Sciatic nerve (tissue), 2 donors: Measurements from ENCODE around the gene ART5. TPM values are rescaled to one million over a fixed set of nuclear protein-coding genes. Genes with fewer than 3 reads are reported as not detected.

Source experiments
- ATAC-seq: fragments of 200-7000 bp; cut with Tn5 transposase; one replicate; pipeline ENCODE4 v1.9.1; 2020; ENCODE audit warnings: mild to moderate bottlenecking, moderate library complexity
- DNase-seq: peaks from one replicate; pipeline ENCODE4 v3.0.0-alpha.2; 2020; ENCODE audit warnings: low spot score
- intact Hi-C: fragments of 100-400 bp; cut with DNase I; formaldehyde crosslinking; loops from one replicate; pipeline ENCODE4 v1.14.2; 2022
- total RNA-seq: library from RNA; stranded (reverse); fragmentation: NEBNext Ultra II Directional; extraction: Animal tissue kit (Norgen Biotek cat#: 25700); gene quantifications from one replicate; pipeline ENCODE4 v1.2.1, GENCODE V29; 2021
- donor health status: DM: no; HTN: no; CAD: no.
- donor health status: DM: no; HTN: no; CAD: no.

The ART5 gene
- total RNA-seq = 0.27 TPM

GRCh38 chr11:3641701-3642070, at the start of gene ART5:
Gene ART5, minus strand, starts transcription at chr11:3641992. Its CDS starts 130 bp downstream, at chr11:3641862.
- intact Hi-C loops = no loop called here
- ATAC-seq (no peak), DNase-seq (no peak)

GRCh38 chr11:3686751-3687150, 45.0 kb upstream of the ART5 start:
- intact Hi-C loops = no loop called here
- ATAC-seq (no peak), DNase-seq (no peak)

GRCh38 chr11:3685923-3686322, 44.1 kb upstream of the ART5 start:
- intact Hi-C loops = no loop called here
- ATAC-seq (no peak), DNase-seq (no peak)

GRCh38 chr11:3684819-3685172, 43.0 kb upstream of the ART5 start:
- DNase-seq (no peak), ATAC-seq (no peak)
- intact Hi-C loops = no loop called here

GRCh38 chr11:3684129-3684818, 42.5 kb upstream of the ART5 start:
- DNase-seq (no peak), ATAC-seq (peak; percentile 62)
- intact Hi-C loops = no loop called here

- DNase-seq (no peak), ATAC-seq (no peak)
- intact Hi-C loops = no loop called here
Measured at GRCh38 chr11:3683039-3683438, 41.2 kb upstream of the ART5 start.

GRCh38 chr11:3679077-3679476, 37.3 kb upstream of the ART5 start:
- ATAC-seq (no peak), DNase-seq (no peak)
- intact Hi-C loops = no loop called here

- ATAC-seq (no peak), DNase-seq (no peak)
- intact Hi-C loops = no loop called here
Measured at GRCh38 chr11:3675971-3676370, 34.2 kb upstream of the ART5 start.

GRCh38 chr11:3674189-3674588, 32.4 kb upstream of the ART5 start:
- no peak for ATAC-seq
- DNase-seq = no peak
- intact Hi-C loops = no loop called here

- ATAC-seq (no peak), DNase-seq (no peak)
- intact Hi-C loops = no loop called here
Measured at GRCh38 chr11:3671334-3672254, 29.8 kb upstream of the ART5 start, which contains the start of gene CHRNA10. Gene CHRNA10, minus strand, starts transcription at chr11:3671384. Its CDS starts 72 bp downstream, at chr11:3671312.

- intact Hi-C loops = no loop called here
- ATAC-seq (no peak), DNase-seq (no peak)
Measured at GRCh38 chr11:3669742-3670183, 28.0 kb upstream of the ART5 start.

- ATAC-seq = no peak
- intact Hi-C loops = no loop called here
- DNase-seq = no peak
Measured at GRCh38 chr11:3669128-3669527, 27.3 kb upstream of the ART5 start.

- intact Hi-C loops = no loop called here
- ATAC-seq (no peak), DNase-seq (no peak)
Measured at GRCh38 chr11:3667149-3668035, 25.6 kb upstream of the ART5 start.

- ATAC-seq (no peak), DNase-seq (no peak)
- intact Hi-C loops = no loop called here
Measured at GRCh38 chr11:3666023-3666530, 24.3 kb upstream of the ART5 start.

GRCh38 chr11:3665336-3666022, 23.7 kb upstream of the ART5 start:
- DNase-seq (no peak), ATAC-seq (peak; percentile 68)
- intact Hi-C loops = no loop called here

- DNase-seq (no peak), ATAC-seq (no peak)
- intact Hi-C loops = no loop called here
Measured at GRCh38 chr11:3664032-3664630, 22.3 kb upstream of the ART5 start.

GRCh38 chr11:3662856-3663255, 21.1 kb upstream of the ART5 start:
- ATAC-seq = no peak
- intact Hi-C loops = no loop called here
- no peak for DNase-seq

- intact Hi-C loops = no loop called here
- DNase-seq = no peak
- ATAC-seq = no peak
Measured at GRCh38 chr11:3660960-3661359, 19.2 kb upstream of the ART5 start.
